Measurements from ENCODE around the gene HOXA5.

Gene HOXA5

GRCh38 chr7:27158436-27159265 lies 15.2 kb upstream of the HOXA5 start:
- peak; percentile 34 for DNase-seq

DNA sequence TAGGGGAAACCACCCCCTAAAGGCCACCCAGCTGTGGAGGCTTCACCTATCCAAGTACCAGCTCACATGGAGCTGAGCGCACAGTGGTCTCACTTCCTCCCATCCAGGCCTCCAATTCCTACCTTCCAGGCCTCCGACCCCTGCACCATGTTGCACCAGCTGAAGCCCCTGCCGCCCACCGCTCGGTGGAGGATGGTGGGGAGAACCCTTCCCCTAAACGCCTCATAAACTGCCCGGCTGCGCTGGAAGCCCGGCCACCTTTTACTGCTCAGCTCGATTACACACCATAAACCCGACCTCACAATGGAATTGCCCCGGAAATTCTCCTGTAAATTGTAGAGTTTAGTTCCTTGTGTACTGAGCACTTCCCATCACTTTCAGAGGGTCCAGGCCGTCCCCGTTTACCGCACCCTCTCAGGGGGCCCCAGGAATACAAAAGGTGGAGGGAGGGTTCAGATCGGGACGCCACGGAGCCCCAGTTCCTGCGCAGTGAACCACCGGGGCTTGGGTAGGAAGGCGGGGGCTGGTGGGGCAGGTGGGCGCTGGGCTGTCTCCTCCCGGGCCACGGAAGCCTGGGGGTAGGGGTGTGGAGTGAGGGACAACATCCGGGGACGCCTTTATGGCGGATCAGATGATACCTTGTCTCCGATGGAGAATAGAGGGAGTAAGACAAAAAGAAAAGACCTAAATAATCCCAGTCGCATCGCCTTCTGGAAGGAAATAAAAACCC lies 14.4 kb upstream of the HOXA5 start:
- DNase-seq, result peak; percentile 19

GRCh38 chr7:27156916-27157701 lies 13.6 kb upstream of the HOXA5 start:
- DNase-seq, result peak; percentile 23

- DNase-seq, result peak; percentile 94
Observed at GRCh38 chr7:27156508-27156898, 13.0 kb upstream of the HOXA5 start, which contains the start of gene HOXA7. Gene HOXA7, minus strand, starts transcription at chr7:27156675. Its CDS starts 130 bp downstream, at chr7:27156545.

- no peak for DNase-seq
Observed at GRCh38 chr7:27155816-27156507, 12.5 kb upstream of the HOXA5 start.

DNA sequence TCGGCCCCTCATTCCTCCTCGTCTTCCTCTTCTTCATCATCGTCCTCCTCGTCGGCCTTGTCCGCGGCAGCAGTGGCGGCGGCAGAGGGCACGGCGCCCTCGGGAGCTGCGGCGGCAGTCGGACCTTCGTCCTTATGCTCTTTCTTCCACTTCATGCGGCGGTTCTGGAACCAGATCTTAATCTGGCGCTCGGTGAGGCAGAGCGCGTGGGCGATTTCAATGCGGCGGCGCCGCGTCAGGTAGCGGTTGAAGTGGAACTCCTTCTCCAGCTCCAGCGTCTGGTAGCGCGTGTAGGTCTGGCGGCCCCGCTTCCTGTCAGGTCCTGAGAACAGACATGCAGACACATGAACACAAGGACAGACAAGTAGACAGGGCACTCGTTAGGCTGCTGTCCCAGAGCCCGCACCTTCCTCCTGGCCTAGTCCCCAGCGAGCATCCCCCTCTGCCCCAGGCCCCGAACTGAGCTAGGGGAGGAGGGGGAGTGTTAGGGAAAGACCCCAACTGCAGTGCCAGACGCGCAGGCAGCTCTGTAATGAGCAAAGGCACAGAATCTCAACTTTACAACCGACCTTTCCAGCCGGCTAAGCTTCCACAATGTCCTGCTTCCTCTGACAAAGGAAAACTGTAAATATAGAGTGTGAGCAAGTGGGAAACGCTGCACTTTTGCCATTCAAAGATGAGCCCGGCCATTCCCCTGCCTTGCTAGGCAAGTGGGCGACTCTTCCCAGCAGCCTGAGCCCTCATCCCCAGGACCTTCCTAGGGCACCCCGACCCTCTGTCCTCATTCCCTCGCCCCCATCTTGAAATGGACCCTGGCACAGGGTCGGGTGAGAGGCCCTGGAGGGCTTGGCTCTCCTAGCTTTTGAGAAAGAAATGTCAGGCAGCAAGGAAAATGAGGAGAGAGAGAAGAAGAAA lies 11.7 kb upstream of the HOXA5 start:
- DNase-seq, result peak; percentile 51

GRCh38 chr7:27154369-27154768 lies 10.9 kb upstream of the HOXA5 start:
- peak; percentile 29 for DNase-seq

GRCh38 chr7:27153526-27153925 lies 10.0 kb upstream of the HOXA5 start:
- peak; percentile 25 for DNase-seq

- no peak for DNase-seq
Observed at GRCh38 chr7:27152816-27153442, 9.4 kb upstream of the HOXA5 start.

- DNase-seq, result peak; percentile 85
Observed at GRCh38 chr7:27151931-27152815, 8.7 kb upstream of the HOXA5 start, which contains the start of gene HOXA3. Gene HOXA3, minus strand, starts transcription at chr7:27152583. Its CDS starts 41,943 bp downstream, at chr7:27110640.

GRCh38 chr7:27151341-27151930 lies 8.0 kb upstream of the HOXA5 start:
- no peak for DNase-seq

DNA sequence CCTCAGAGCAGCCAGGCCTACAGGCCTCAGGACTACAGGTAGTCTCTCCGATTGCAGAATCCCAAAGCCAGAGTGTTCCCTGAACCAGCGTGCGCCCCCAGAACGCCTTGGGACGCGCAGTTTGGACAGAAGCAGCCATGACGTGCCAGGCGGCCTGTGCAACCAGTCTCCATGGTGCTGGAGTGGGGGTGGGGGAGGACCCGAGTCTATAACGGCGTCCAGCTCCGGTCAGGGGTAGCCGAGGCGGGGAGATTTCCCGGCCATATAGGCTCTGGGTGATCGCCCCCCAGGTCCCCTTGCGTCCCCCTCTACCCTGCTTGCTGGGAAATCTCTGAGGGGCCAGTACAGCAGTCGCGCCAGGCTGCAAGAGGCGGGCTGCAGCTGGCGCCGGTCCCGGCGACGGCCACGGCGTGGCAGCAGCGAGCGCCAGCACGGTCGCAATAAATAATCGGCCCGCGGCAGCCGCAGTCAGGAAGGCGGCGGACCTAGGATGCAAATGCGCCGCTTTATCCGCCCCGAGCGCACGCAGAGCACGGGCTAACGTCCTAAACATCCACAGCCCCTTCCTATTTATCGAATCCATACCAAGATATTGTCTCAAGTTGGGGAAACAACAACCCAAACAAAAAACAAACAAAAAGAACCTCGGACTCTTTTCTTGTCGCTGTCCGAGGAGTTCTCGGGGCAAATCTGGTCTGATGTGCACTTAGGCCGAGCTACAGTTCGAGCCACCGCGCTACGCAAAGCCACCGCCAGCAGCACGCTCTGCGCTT lies 7.3 kb upstream of the HOXA5 start:
- peak; percentile 89 for DNase-seq

- no peak for DNase-seq
Observed at GRCh38 chr7:27149842-27150567, 6.5 kb upstream of the HOXA5 start.

DNA sequence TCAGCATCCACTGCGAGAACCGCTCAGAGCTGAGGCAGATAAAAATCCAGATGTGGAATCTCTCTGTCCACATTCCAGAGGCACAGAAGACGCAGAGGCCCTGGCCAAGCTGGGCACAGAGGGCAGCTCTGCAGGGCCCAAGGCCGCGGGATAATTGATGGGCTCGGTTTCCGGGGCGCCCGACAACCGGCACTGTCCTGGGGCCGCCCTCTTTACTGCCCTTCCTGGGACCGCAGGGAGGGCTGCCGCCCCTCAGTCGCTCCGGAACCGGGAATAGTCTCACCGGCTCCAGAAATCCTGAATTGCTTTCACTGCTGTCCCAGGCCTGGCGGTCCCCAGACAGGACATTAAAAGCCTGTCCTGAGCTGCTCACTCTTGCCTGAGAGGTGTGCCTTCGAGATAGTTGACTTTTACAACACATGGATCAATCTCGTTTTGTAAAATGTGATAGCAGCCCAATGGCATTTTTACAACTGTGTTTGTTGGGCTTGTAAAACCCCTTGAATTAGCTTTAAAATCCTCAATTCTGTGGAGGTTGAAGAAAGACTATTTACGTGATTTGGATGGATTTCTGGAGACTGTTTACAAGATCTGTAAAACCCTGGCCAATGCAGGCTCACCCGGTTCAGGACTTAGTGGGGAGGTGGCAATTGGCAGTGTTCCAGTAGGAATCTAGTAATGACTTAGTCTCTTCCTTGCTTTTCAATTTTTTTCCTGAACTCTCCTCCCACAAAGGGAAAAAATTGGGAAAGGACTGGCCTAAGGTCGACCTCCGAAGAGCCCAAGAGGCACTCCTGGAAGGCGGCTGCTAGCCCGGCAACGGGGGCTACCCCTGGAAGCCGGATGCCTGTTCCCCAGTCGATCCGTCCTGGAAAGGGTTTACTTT lies 5.5 kb upstream of the HOXA5 start:
- DNase-seq, result peak; percentile 59

DNA sequence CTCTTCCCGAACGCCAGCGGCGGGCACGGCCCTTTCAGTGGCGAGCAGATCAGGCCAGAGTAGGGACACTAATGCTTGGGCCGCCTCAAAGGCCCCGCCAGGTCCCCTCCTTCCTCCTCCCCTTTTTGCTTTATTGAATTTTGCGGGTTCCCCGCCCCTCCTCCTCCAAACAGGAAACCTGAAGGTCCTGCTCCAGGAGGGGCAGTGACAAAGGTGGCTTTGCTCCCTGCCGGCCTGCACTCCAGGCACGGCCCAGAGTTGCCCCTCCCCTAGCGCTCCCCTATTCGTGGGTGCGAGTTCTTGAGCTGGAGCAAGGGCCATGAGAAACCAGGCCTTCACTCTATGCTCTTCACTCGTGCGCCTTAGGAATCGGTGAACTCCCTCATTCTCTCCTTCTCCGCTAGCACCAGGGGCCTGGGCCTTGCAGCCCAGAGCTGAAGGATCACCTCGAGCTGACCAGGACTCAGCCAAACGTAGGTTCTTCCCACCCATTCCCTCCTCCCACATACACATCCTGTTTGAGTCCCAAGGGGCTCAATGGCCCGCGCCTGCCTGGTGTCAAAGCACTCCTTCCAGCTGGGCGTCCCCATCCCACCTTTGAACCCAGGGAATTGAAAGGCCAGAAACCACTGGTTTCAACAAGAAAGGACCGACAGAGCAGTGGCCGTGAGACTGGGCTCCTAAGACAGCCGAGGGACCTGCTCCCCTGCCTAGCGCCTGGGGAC lies 4.7 kb upstream of the HOXA5 start:
- DNase-seq, result no peak

Data from left hindlimb (tissue), 1 donor.